K562 (cell line): ENCODE data around the gene TNK2.

Experiments
- FOXA1 ChIP-seq: fragments of 450-650 bp; IDR thresholded peaks from 2 replicates; pipeline ENCODE4 v1.6.1; 2016; ENCODE audit warnings: mild to moderate bottlenecking, borderline replicate concordance
- SIN3A ChIP-seq, 2 experiments: fragments of 150-350 bp in 1 of 2; IDR thresholded peaks; 2 replicates each; pipeline ENCODE4 v1.6.1; 2011 to 2016; ENCODE audit warnings: borderline replicate concordance in 2 of 2, low read depth in 2 of 2, low read length in 2 of 2, mild to moderate bottlenecking in 2 of 2, moderate library complexity in 2 of 2; ENCODE audit not compliant: control insufficient read depth in 1 of 2
- TCF3 ChIP-seq: sonication (generic); formaldehyde crosslinking; IDR thresholded peaks from 2 replicates; pipeline ENCODE4 v1.4.0; 2020; ENCODE audit warnings: mild to moderate bottlenecking, missing genetic modification reagents
- ZFP36 ChIP-seq: fragments of 150-350 bp; IDR thresholded peaks from 2 replicates; pipeline ENCODE4 v1.6.1; 2018; ENCODE audit warnings: low read length, low read depth; ENCODE audit not compliant: partially characterized antibody
- ZHX1 ChIP-seq: fragments of 150-350 bp; conservative IDR thresholded peaks from 2 replicates; pipeline ENCODE4 v1.6.1; 2014; ENCODE audit warnings: low read length
- ZNF217 ChIP-seq: sonication (generic); formaldehyde crosslinking; IDR thresholded peaks from 2 replicates; pipeline ENCODE4 v1.8.0; 2022; ENCODE audit warnings: mild to moderate bottlenecking, missing genetic modification reagents

- TF ChIP-seq TCF3 (CRISPR knock-in tag) (no peak), SIN3A (IDR thresholded peaks at IDR 0.05; ENCODE audit: borderline replicate concordance in 2 of 2, control insufficient read depth in 1 of 2, low read depth in 2 of 2, low read length in 2 of 2) (no peak), FOXA1 (no peak), ZFP36 (no peak), ZHX1 (no peak), ZNF217 (CRISPR knock-in tag) (no peak)
Measured at GRCh38 chr3:195828762-195829161, 79.6 kb downstream of the TNK2 start.
